Liver (tissue), 3 donors: ENCODE measurements around the gene SPSB1.

Experiments used
- ATF3 ChIP-seq: IDR thresholded peaks from 2 replicates; pipeline ENCODE4 v1.6.1; 2016; ENCODE audit warnings: antibody characterized with exemption
- CTCF ChIP-seq: fragments of 150-350 bp; IDR thresholded peaks from 2 replicates; pipeline ENCODE4 v1.5.1; 2017; ENCODE audit warnings: improper control_type of control experiment, low read depth, low read length; ENCODE audit not compliant: missing input control
- HNF4A ChIP-seq, 2 donors: conservative IDR thresholded peaks; 2 replicates each; pipeline ENCODE4 v1.6.1; 2016; ENCODE audit warnings: antibody characterized with exemption in 2 of 2, mild to moderate bottlenecking in 2 of 2
- MAX ChIP-seq: IDR thresholded peaks from 2 replicates; pipeline ENCODE4 v1.6.1; 2016; ENCODE audit warnings: antibody characterized with exemption
- NR2F2 ChIP-seq: IDR thresholded peaks from 2 replicates; pipeline ENCODE4 v1.6.1; 2016; ENCODE audit warnings: antibody characterized with exemption
- RAD21 ChIP-seq, 2 donors: IDR thresholded peaks; 2 replicates each; pipeline ENCODE4 v1.6.1; 2016; ENCODE audit warnings: antibody characterized with exemption in 2 of 2, mild to moderate bottlenecking in 2 of 2
- REST ChIP-seq: IDR thresholded peaks from 2 replicates; pipeline ENCODE4 v1.6.1; 2016; ENCODE audit warnings: antibody characterized with exemption, mild to moderate bottlenecking
- RXRA ChIP-seq, 2 donors: IDR thresholded peaks; 2 replicates each; pipeline ENCODE4 v1.6.1; 2017 to 2018; ENCODE audit warnings: antibody characterized with exemption in 2 of 2, mild to moderate bottlenecking in 1 of 2
- TAF1 ChIP-seq: conservative IDR thresholded peaks from 2 replicates; pipeline ENCODE4 v1.6.1; 2016; ENCODE audit warnings: antibody characterized with exemption, mild to moderate bottlenecking
- donor health status: healthy.
- donor health status: healthy.

DNA sequence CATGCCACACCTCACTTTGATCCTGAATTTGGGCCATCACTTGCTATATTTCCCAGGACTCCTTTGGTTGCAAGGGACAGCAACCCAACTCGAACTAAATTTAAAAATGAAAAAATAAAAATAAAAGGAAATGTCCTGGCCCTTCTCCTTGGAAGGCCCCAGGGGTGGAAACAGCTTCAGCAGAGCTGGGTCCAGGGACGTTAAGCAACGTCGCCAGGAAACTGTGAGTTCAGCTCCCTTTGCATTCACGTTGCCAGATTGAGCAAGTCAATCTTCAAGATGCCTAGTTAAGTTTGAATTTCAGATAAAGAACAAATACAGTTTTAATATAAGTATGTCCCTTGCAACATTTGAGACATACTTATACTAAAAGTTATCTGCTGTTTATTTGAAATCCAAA, 14.6 kb upstream of the SPSB1 start:
- TF ChIP-seq REST (no peak), CTCF (no peak), HNF4A (conservative IDR thresholded peaks at IDR 0.05) (no peak), RAD21 (IDR thresholded peaks at IDR 0.05) (no peak), ATF3 (no peak), NR2F2 (no peak), RXRA (IDR thresholded peaks at IDR 0.05) (no peak), MAX (no peak), TAF1 (no peak)
